Urinary bladder (tissue), 4 donors: ENCODE results near the gene CORO1C. TPM values are rescaled to one million over a fixed set of nuclear protein-coding genes. Genes with fewer than 3 reads are reported as not detected.

Experiments
- DNase-seq: peaks from one replicate; pipeline ENCODE4 v3.0.0-alpha.2; 2015; ENCODE audit errors: extremely low spot score
- H3K27ac ChIP-seq: one replicate; pipeline ENCODE4 v1.5.1; 2013; ENCODE audit warnings: low read depth, mild to moderate bottlenecking, moderate library complexity
- H3K36me3 ChIP-seq: one replicate; pipeline ENCODE4 v1.6.1; 2013; ENCODE audit warnings: mild to moderate bottlenecking, moderate library complexity; ENCODE audit not compliant: insufficient read depth
- H3K4me1 ChIP-seq: one replicate; pipeline ENCODE4 v1.6.1; 2013; ENCODE audit warnings: mild to moderate bottlenecking, moderate library complexity; ENCODE audit not compliant: insufficient read depth
- H3K4me3 ChIP-seq: one replicate; pipeline ENCODE4 v1.5.1; 2013; ENCODE audit warnings: low read depth, low read length
- WGBS: extraction: QIAGEN DNeasy Blood & Tissue Kit; methylation state at CpG from one replicate; pipeline ENCODE4 v1.1.7; 2013; 5-methylcytosine and 5-hydroxymethylcytosine counted together
- polyA plus RNA-seq: library from polyadenylated mRNA; stranded (reverse); fragments of 200-250 nt; gene quantifications from one replicate; pipeline ENCODE4 v1.2.3, GENCODE V29; 2013
- total RNA-seq: library from RNA; depleted of rRNA; stranded (reverse); fragments of >200 nt; gene quantifications from one replicate; pipeline ENCODE4 v1.2.3, GENCODE V29; 2014
- donor health status: healthy with polysubstance abuse.
- donor health status: healthy.

The CORO1C gene
- total and polyA plus RNA-seq, 2 donors: 149 to 213 TPM

GRCh38 chr12:108691998-108692808 lies 39.1 kb downstream of the CORO1C start:
- DNase-seq: no peak
- Histone ChIP-seq H3K36me3 (no peaks in the 10 kb centered on the region), H3K4me3 (no peak overlapping the region), H3K27ac (peak overlapping the region; percentile 88), H3K4me1 (no peaks in the 10 kb centered on the region)
- 14% methylated on average over 9 of the region's 9 CpGs for WGBS

GRCh38 chr12:108691175-108691997 lies 39.9 kb downstream of the CORO1C start:
- Histone ChIP-seq H3K4me1 (no peaks in the 10 kb centered on the region), H3K27ac (peak overlapping the region; percentile 88), H3K36me3 (no peaks in the 10 kb centered on the region), H3K4me3 (no peak overlapping the region)
- WGBS: 4% methylated on average over 13 of the region's 13 CpGs
- DNase-seq: peak; percentile 89

GRCh38 chr12:108690542-108691174 lies 40.7 kb downstream of the CORO1C start:
- H3K27ac ChIP-seq: peak overlapping the region; percentile 65
- no peak for DNase-seq
- no peaks in the 10 kb centered on the region for H3K4me1 ChIP-seq
- H3K36me3 ChIP-seq: no peaks in the 10 kb centered on the region
- H3K4me3 ChIP-seq: no peak overlapping the region
- 27% methylated on average over 4 of the region's 4 CpGs for WGBS

GRCh38 chr12:108690191-108690518 lies 41.2 kb downstream of the CORO1C start:
- no peak overlapping the region for H3K4me3 ChIP-seq
- H3K4me1 ChIP-seq: no peaks in the 10 kb centered on the region

GRCh38 chr12:108689314-108690190 lies 41.8 kb downstream of the CORO1C start:
- no peak for DNase-seq
- no peak overlapping the region for H3K4me3 ChIP-seq
- no peaks in the 10 kb centered on the region for H3K4me1 ChIP-seq
- H3K27ac ChIP-seq: peak overlapping the region; percentile 84
- 7% methylated on average over 7 of the region's 7 CpGs for WGBS
- H3K36me3 ChIP-seq: no peaks in the 10 kb centered on the region

More at GRCh38 chr12:108690191-108690518, 41.2 kb downstream of the CORO1C start:
- H3K27ac ChIP-seq: peak overlapping the region; percentile 25
- no peaks in the 10 kb centered on the region for H3K36me3 ChIP-seq
- DNase-seq: no peak

- 56% methylated on average over 6 of the region's 6 CpGs for WGBS
- Histone ChIP-seq H3K4me3 (no peak overlapping the region), H3K27ac (no peak overlapping the region), H3K4me1 (no peaks in the 10 kb centered on the region), H3K36me3 (no peaks in the 10 kb centered on the region)
- DNase-seq: no peak
Observed at GRCh38 chr12:108686780-108687179, 44.5 kb downstream of the CORO1C start.

GRCh38 chr12:108685469-108686260 lies 45.7 kb downstream of the CORO1C start:
- no peak for DNase-seq
- WGBS: 33% methylated on average over 4 of the region's 4 CpGs
- Histone ChIP-seq H3K27ac (peak overlapping the region; percentile 45), H3K36me3 (no peaks in the 10 kb centered on the region), H3K4me3 (no peak overlapping the region), H3K4me1 (no peaks in the 10 kb centered on the region)

GRCh38 chr12:108683906-108684556 lies 47.3 kb downstream of the CORO1C start:
- Histone ChIP-seq H3K27ac (no peak overlapping the region), H3K4me1 (no peaks in the 10 kb centered on the region)

GRCh38 chr12:108681317-108681716 lies 50.0 kb downstream of the CORO1C start:
- H3K36me3 ChIP-seq: no peaks in the 10 kb centered on the region
- DNase-seq: no peak
- no peak overlapping the region for H3K4me3 ChIP-seq
- 74% methylated on average over 1 of the region's 1 CpG for WGBS
- no peaks in the 10 kb centered on the region for H3K4me1 ChIP-seq
- no peak overlapping the region for H3K27ac ChIP-seq

More at GRCh38 chr12:108683906-108684556, 47.3 kb downstream of the CORO1C start:
- 74% methylated on average over 4 of the region's 4 CpGs for WGBS
- Histone ChIP-seq H3K4me3 (no peak overlapping the region), H3K36me3 (no peaks in the 10 kb centered on the region)
- no peak for DNase-seq

- H3K36me3 ChIP-seq: peaks cover 2% of the 10 kb centered on the region
- H3K27ac ChIP-seq: no peak overlapping the region
- H3K4me1 ChIP-seq: no peaks in the 10 kb centered on the region
- no peak overlapping the region for H3K4me3 ChIP-seq
- WGBS: 86% methylated on average over 1 of the region's 1 CpG
- no peak for DNase-seq
Observed at GRCh38 chr12:108679106-108679681, 52.1 kb downstream of the CORO1C start.

GRCh38 chr12:108678104-108678730 lies 53.1 kb downstream of the CORO1C start:
- WGBS: 76% methylated on average over 9 of the region's 9 CpGs
- Histone ChIP-seq H3K4me1 (no peaks in the 10 kb centered on the region), H3K27ac (no peak overlapping the region), H3K36me3 (peaks cover 2% of the 10 kb centered on the region), H3K4me3 (no peak overlapping the region)
- DNase-seq: no peak
